Measurements from ENCODE around the gene FAM161A.

The FAM161A gene

GRCh38 chr2:61833971-61834370 is 19.9 kb downstream of the FAM161A start:
- no peak overlapping the region for H3K4me3 ChIP-seq (ENCODE audit: low read length)
- no peaks in the 10 kb centered on the region for H3K36me3 ChIP-seq (replicated peaks; ENCODE audit: insufficient read depth, low read length)
- H3K4me2 ChIP-seq (ENCODE audit: low read depth, low read length): no peak overlapping the region
- no peaks in the 10 kb centered on the region for H3K9me2 ChIP-seq (replicated peaks; ENCODE audit: insufficient read depth, low read length)
- no peak for TF ChIP-seq EZH2 (optimal IDR thresholded peaks at IDR 0.05; ENCODE audit: low read depth, low read length)
- no peak for TF ChIP-seq EZH2phosphoT487 (IDR thresholded peaks at IDR 0.05; ENCODE audit: low read length)
- no peak for TF ChIP-seq CTCF (IDR thresholded peaks at IDR 0.05; ENCODE audit: low read length)
- H3K4me1 ChIP-seq (ENCODE audit: low read length): no peaks in the 10 kb centered on the region
- no peak for DNase-seq
- H3K27ac ChIP-seq (ENCODE audit: low read length): no peak overlapping the region
- H3F3A ChIP-seq (ENCODE audit: insufficient read depth, low read length): no peaks in the 10 kb centered on the region
- H3K9me3 ChIP-seq (replicated peaks; ENCODE audit: insufficient read depth, low read length): no peaks in the 10 kb centered on the region
- no peaks in the 10 kb centered on the region for H3K27me3 ChIP-seq (replicated peaks; ENCODE audit: insufficient read depth, low read length)
- no peaks in the 10 kb centered on the region for H4K20me1 ChIP-seq (ENCODE audit: insufficient read depth, low read length)
- H2AFZ ChIP-seq (ENCODE audit: low read length): no peak overlapping the region
- no peak overlapping the region for H3K9ac ChIP-seq (ENCODE audit: low read length)
- no peaks in the 10 kb centered on the region for H3K79me2 ChIP-seq (ENCODE audit: low read length)

- no peaks in the 10 kb centered on the region for H3K4me1 ChIP-seq (ENCODE audit: low read length)
- H3K36me3 ChIP-seq (replicated peaks; ENCODE audit: insufficient read depth, low read length): no peaks in the 10 kb centered on the region
- no peak overlapping the region for H3K27ac ChIP-seq (ENCODE audit: low read length)
- no peak overlapping the region for H3K4me2 ChIP-seq (ENCODE audit: low read depth, low read length)
- no peaks in the 10 kb centered on the region for H3K9me2 ChIP-seq (replicated peaks; ENCODE audit: insufficient read depth, low read length)
- no peaks in the 10 kb centered on the region for H3K27me3 ChIP-seq (replicated peaks; ENCODE audit: insufficient read depth, low read length)
- no peak overlapping the region for H3K9ac ChIP-seq (ENCODE audit: low read length)
- H2AFZ ChIP-seq (ENCODE audit: low read length): no peak overlapping the region
- H3K9me3 ChIP-seq (replicated peaks; ENCODE audit: insufficient read depth, low read length): no peaks in the 10 kb centered on the region
- no peak for TF ChIP-seq CTCF (IDR thresholded peaks at IDR 0.05; ENCODE audit: low read length)
- no peak for TF ChIP-seq EZH2phosphoT487 (IDR thresholded peaks at IDR 0.05; ENCODE audit: low read length)
- TF ChIP-seq EZH2 (optimal IDR thresholded peaks at IDR 0.05; ENCODE audit: low read depth, low read length): no peak
- no peaks in the 10 kb centered on the region for H3F3A ChIP-seq (ENCODE audit: insufficient read depth, low read length)
- H3K4me3 ChIP-seq (ENCODE audit: low read length): no peak overlapping the region
- no peaks in the 10 kb centered on the region for H4K20me1 ChIP-seq (ENCODE audit: insufficient read depth, low read length)
- H3K79me2 ChIP-seq (ENCODE audit: low read length): no peaks in the 10 kb centered on the region
- DNase-seq: no peak
Measured at GRCh38 chr2:61832183-61832841, 21.5 kb downstream of the FAM161A start.

- no peaks in the 10 kb centered on the region for H3K27me3 ChIP-seq (replicated peaks; ENCODE audit: insufficient read depth, low read length)
- no peak for DNase-seq
Measured at GRCh38 chr2:61822255-61822654, 31.6 kb downstream of the FAM161A start.

More at GRCh38 chr2:61822255-61822654, 31.6 kb downstream of the FAM161A start:
- Histone ChIP-seq H2AFZ (ENCODE audit: low read length) (no peak overlapping the region), H3K4me2 (ENCODE audit: low read depth, low read length) (no peak overlapping the region), H3K4me1 (ENCODE audit: low read length) (no peaks in the 10 kb centered on the region), H3F3A (ENCODE audit: insufficient read depth, low read length) (no peaks in the 10 kb centered on the region), H3K36me3 (replicated peaks; ENCODE audit: insufficient read depth, low read length) (no peaks in the 10 kb centered on the region; the same call in 1 of the 2 replicates), H3K4me3 (ENCODE audit: low read length) (no peak overlapping the region), H3K27ac (ENCODE audit: low read length) (no peak overlapping the region), H3K9ac (ENCODE audit: low read length) (no peak overlapping the region), H3K9me3 (replicated peaks; ENCODE audit: insufficient read depth, low read length) (no peaks in the 10 kb centered on the region), H3K9me2 (replicated peaks; ENCODE audit: insufficient read depth, low read length) (no peaks in the 10 kb centered on the region), H3K79me2 (ENCODE audit: low read length) (no peaks in the 10 kb centered on the region), H4K20me1 (ENCODE audit: insufficient read depth, low read length) (no peaks in the 10 kb centered on the region)
- TF ChIP-seq EZH2 (optimal IDR thresholded peaks at IDR 0.05; ENCODE audit: low read depth, low read length): no peak
- TF ChIP-seq EZH2phosphoT487 (IDR thresholded peaks at IDR 0.05; ENCODE audit: low read length): no peak
- TF ChIP-seq CTCF (IDR thresholded peaks at IDR 0.05; ENCODE audit: low read length): no peak
